ENCODE results near the gene DNAH17. TPM values are rescaled to one million over a fixed set of nuclear protein-coding genes. Genes with fewer than 3 reads are reported as not detected.

The DNAH17 gene
- total RNA-seq, 1 experiment from 2014 or later = 0.23 TPM

- no peaks in the 10 kb centered on the region for H3K9me3 ChIP-seq
- H3K36me3 ChIP-seq (ENCODE audit: control insufficient read depth, insufficient read depth, low read length) = no peaks in the 10 kb centered on the region
- H3K9me3 Mint-ChIP-seq (ENCODE audit: unreplicated experiment) = no peaks in the 10 kb centered on the region
- H3K4me3 Mint-ChIP-seq (ENCODE audit: unreplicated experiment) = no peak overlapping the region
- BruUV-seq (replicated peaks) = no TSS peak
- POLR2A ChIA-PET = no interaction called here
- no peak overlapping the region for H3K27ac Mint-ChIP-seq (ENCODE audit: unreplicated experiment)
- H3K27me3 ChIP-seq (replicated peaks; ENCODE audit: control insufficient read depth, insufficient read depth, low read length) = no peaks in the 10 kb centered on the region; the same call in 1 of the 2 replicates
- no peak overlapping the region for H3K4me3 ChIP-seq (ENCODE audit: low read depth, low read length)
- H3K4me1 Mint-ChIP-seq (ENCODE audit: low read depth, unreplicated experiment) = no peaks in the 10 kb centered on the region
- no peak for DNase-seq
- CTCF ChIA-PET = no interaction called here
- no peaks in the 10 kb centered on the region for H3K36me3 Mint-ChIP-seq (ENCODE audit: insufficient read depth, unreplicated experiment)
- no peaks in the 10 kb centered on the region for H3K4me1 ChIP-seq
- intact Hi-C loops (cut with micrococcal nuclease; ENCODE audit: unreplicated experiment) = no loop called here
- no peak for TF ChIP-seq CTCF (IDR thresholded peaks at IDR 0.05; ENCODE audit: insufficient read depth in 1 of 2, low read depth in 1 of 2, low read length in 1 of 2, severe bottlenecking in 1 of 2, unreplicated experiment in 1 of 2)
- H3K27me3 Mint-ChIP-seq (ENCODE audit: insufficient read depth, unreplicated experiment) = peaks cover 3% of the 10 kb centered on the region
These were observed 32.0 kb upstream of the DNAH17 start for GRCh38 chr17:78609191-78609641.

GRCh38 chr17:78608804-78609186, 31.6 kb upstream of the DNAH17 start:
- CTCF ChIA-PET = interaction anchor here (0.6 kb wide), 1 partner anchor 99 kb away, joined by 3 read pairs; no protein-coding TSS in a partner anchor
- POLR2A ChIA-PET = no interaction called here

GRCh38 chr17:78608122-78608803, 31.1 kb upstream of the DNAH17 start:
- Histone ChIP-seq H3K9me3 (no peaks in the 10 kb centered on the region), H3K27me3 (replicated peaks; ENCODE audit: control insufficient read depth, insufficient read depth, low read length) (no peaks in the 10 kb centered on the region; the same call in 1 of the 2 replicates), H3K4me3 (ENCODE audit: low read depth, low read length) (no peak overlapping the region), H3K4me1 (no peaks in the 10 kb centered on the region), H3K36me3 (ENCODE audit: control insufficient read depth, insufficient read depth, low read length) (no peaks in the 10 kb centered on the region)
- intact Hi-C loops (cut with micrococcal nuclease; ENCODE audit: unreplicated experiment) = no loop called here
- H3K9me3 Mint-ChIP-seq (ENCODE audit: unreplicated experiment) = no peaks in the 10 kb centered on the region
- no peaks in the 10 kb centered on the region for H3K36me3 Mint-ChIP-seq (ENCODE audit: insufficient read depth, unreplicated experiment)
- peaks cover 3% of the 10 kb centered on the region for H3K27me3 Mint-ChIP-seq (ENCODE audit: insufficient read depth, unreplicated experiment)
- no peak overlapping the region for H3K4me3 Mint-ChIP-seq (ENCODE audit: unreplicated experiment)
- no peak overlapping the region for H3K27ac Mint-ChIP-seq (ENCODE audit: unreplicated experiment)
- ChIA-PET CTCF (interaction anchor here (0.6 kb wide), 1 partner anchor 100 kb away, joined by 3 read pairs; no protein-coding TSS in a partner anchor), POLR2A (no interaction called here)
- DNase-seq = no peak
- BruUV-seq (replicated peaks) = no TSS peak
- no peaks in the 10 kb centered on the region for H3K4me1 Mint-ChIP-seq (ENCODE audit: low read depth, unreplicated experiment)
- no peak for TF ChIP-seq CTCF (IDR thresholded peaks at IDR 0.05; ENCODE audit: insufficient read depth in 1 of 2, low read depth in 1 of 2, low read length in 1 of 2, severe bottlenecking in 1 of 2, unreplicated experiment in 1 of 2)

More at GRCh38 chr17:78608804-78609186, 31.6 kb upstream of the DNAH17 start:
- Histone ChIP-seq H3K27me3 (replicated peaks; ENCODE audit: control insufficient read depth, insufficient read depth, low read length) (no peaks in the 10 kb centered on the region; the same call in 1 of the 2 replicates), H3K9me3 (no peaks in the 10 kb centered on the region), H3K4me1 (no peaks in the 10 kb centered on the region), H3K4me3 (ENCODE audit: low read depth, low read length) (no peak overlapping the region), H3K36me3 (ENCODE audit: control insufficient read depth, insufficient read depth, low read length) (no peaks in the 10 kb centered on the region)
- Mint-ChIP-seq H3K27me3 (ENCODE audit: insufficient read depth, unreplicated experiment) (peaks cover 3% of the 10 kb centered on the region), H3K36me3 (ENCODE audit: insufficient read depth, unreplicated experiment) (no peaks in the 10 kb centered on the region), H3K4me1 (ENCODE audit: low read depth, unreplicated experiment) (no peaks in the 10 kb centered on the region), H3K4me3 (ENCODE audit: unreplicated experiment) (no peak overlapping the region), H3K9me3 (ENCODE audit: unreplicated experiment) (no peaks in the 10 kb centered on the region), H3K27ac (ENCODE audit: unreplicated experiment) (no peak overlapping the region)
- intact Hi-C loops (cut with micrococcal nuclease; ENCODE audit: unreplicated experiment) = no loop called here
- TF ChIP-seq CTCF (IDR thresholded peaks at IDR 0.05; ENCODE audit: insufficient read depth in 1 of 2, low read depth in 1 of 2, low read length in 1 of 2, severe bottlenecking in 1 of 2, unreplicated experiment in 1 of 2) = no peak
- DNase-seq = no peak
- BruUV-seq (replicated peaks) = no TSS peak
